Cardiac septum (tissue), 1 donor: ENCODE results near the gene RBP4. TPM values are rescaled to one million over a fixed set of nuclear protein-coding genes. Genes with fewer than 3 reads are reported as not detected.

Source experiments
- DNase-seq: peaks from one replicate; pipeline ENCODE4 v3.0.0-alpha.2; 2020; ENCODE audit warnings: low spot score
- intact Hi-C: fragments of 100-400 bp; cut with DNase I; formaldehyde crosslinking; loops from one replicate; pipeline ENCODE4 v1.14.0; 2022
- long read RNA-seq: library from polyadenylated mRNA; unstranded; transcript quantifications from one replicate; pipeline ENCODE4 v2.0.0, GENCODE V29; 2021
- total RNA-seq: library from RNA; stranded (reverse); fragmentation: NEBNext Ultra II Directional; extraction: Animal tissue kit (Norgen Biotek cat#: 25700); gene quantifications from one replicate; pipeline ENCODE4 v1.2.1, GENCODE V29; 2021
- donor health status: DM: no; HTN: no; CAD: no.

The RBP4 gene
- 2.1 TPM for total RNA-seq
- long read RNA-seq, partial matches to known transcripts = 1 of 1 reads
- long read RNA-seq, other reads (novel, unspliced or antisense) = 0 of 1 reads

- DNase-seq = no peak
- intact Hi-C loops = no loop called here
These were observed at the start of gene RBP4 for GRCh38 chr10:93601146-93601773. RBP4 (minus strand) TSS chr10:93601235; CDS start chr10:93601028, 207 bp downstream.

GRCh38 chr10:93639791-93640190 lies 38.8 kb upstream of the RBP4 start:
- DNase-seq = no peak
- intact Hi-C loops = no loop called here

- DNase-seq = no peak
- intact Hi-C loops = no loop called here
These were observed 29.9 kb upstream of the RBP4 start for GRCh38 chr10:93630625-93631557.

- DNase-seq = no peak
- intact Hi-C loops = no loop called here
These were observed 28.7 kb upstream of the RBP4 start for GRCh38 chr10:93629647-93630305.

GRCh38 chr10:93628858-93629257 lies 27.8 kb upstream of the RBP4 start:
- no peak for DNase-seq
- intact Hi-C loops = no loop called here

- intact Hi-C loops = no loop called here
These were observed 21.9 kb upstream of the RBP4 start for GRCh38 chr10:93622942-93623341.

GRCh38 chr10:93620925-93621324 lies 19.9 kb upstream of the RBP4 start:
- intact Hi-C loops = no loop called here
- DNase-seq = no peak

More at GRCh38 chr10:93622942-93623341, 21.9 kb upstream of the RBP4 start:
- no peak for DNase-seq

GRCh38 chr10:93615576-93616235 lies 14.7 kb upstream of the RBP4 start:
- no peak for DNase-seq
- intact Hi-C loops = no loop called here

- intact Hi-C loops = no loop called here
- DNase-seq = no peak
These were observed 13.2 kb upstream of the RBP4 start for GRCh38 chr10:93614101-93614825.

GRCh38 chr10:93613126-93613525 lies 12.1 kb upstream of the RBP4 start:
- DNase-seq = no peak

GRCh38 chr10:93612311-93612710 lies 11.3 kb upstream of the RBP4 start, which contains the start of gene PDE6C:
PDE6C (plus strand) TSS chr10:93612537; CDS start chr10:93612726, 189 bp downstream.
- no peak for DNase-seq
- intact Hi-C loops = no loop called here

More at GRCh38 chr10:93613126-93613525, 12.1 kb upstream of the RBP4 start:
- intact Hi-C loops = no loop called here

GRCh38 chr10:93608421-93608820 lies 7.4 kb upstream of the RBP4 start:
- intact Hi-C loops = no loop called here
- DNase-seq = no peak

GRCh38 chr10:93604146-93604545 lies 3.1 kb upstream of the RBP4 start:
- no peak for DNase-seq
- intact Hi-C loops = no loop called here

- no peak for DNase-seq
- intact Hi-C loops = no loop called here
These were observed 2.0 kb upstream of the RBP4 start for GRCh38 chr10:93603023-93603422.

GRCh38 chr10:93601774-93602162 lies 733 bp upstream of the RBP4 start:
- DNase-seq = no peak
- intact Hi-C loops = no loop called here

GRCh38 chr10:93600446-93601145 lies 439 bp downstream of the RBP4 start:
- intact Hi-C loops = no loop called here
- no peak for DNase-seq

GRCh38 chr10:93599778-93600177 lies 1.3 kb downstream of the RBP4 start:
- intact Hi-C loops = no loop called here

GRCh38 chr10:93599335-93599734 lies 1.7 kb downstream of the RBP4 start:
- DNase-seq = no peak
- intact Hi-C loops = no loop called here

More at GRCh38 chr10:93599778-93600177, 1.3 kb downstream of the RBP4 start:
- DNase-seq = no peak
